Keratinocyte (primary cell): ENCODE results near the gene CLDN14. TPM values are rescaled to one million over a fixed set of nuclear protein-coding genes. Genes with fewer than 3 reads are reported as not detected.

ENCODE experiments used
- DNase-seq: peaks from one replicate; pipeline ENCODE4 v3.0.0-alpha.2; 2011; ENCODE audit warnings: low read depth, missing footprints, low spot score
- FAIRE-seq: peaks from 2 replicates; lab custom pipeline; 2011; peaks lifted over from hg19 to GRCh38; lab: Jason Lieb, UNC
- H2AFZ ChIP-seq: 2 replicates; pipeline ENCODE4 v1.6.0; 2012; ENCODE audit warnings: low read length, control low read depth, inconsistent platforms; ENCODE audit not compliant: control insufficient read depth
- H3K27ac ChIP-seq: 2 replicates; pipeline ENCODE4 v1.5.1; 2011; ENCODE audit warnings: low read length; ENCODE audit not compliant: control insufficient read depth, insufficient read depth
- H3K27me3 ChIP-seq: 3 replicates; pipeline ENCODE4 v1.6.0; 2011; ENCODE audit warnings: low read length; ENCODE audit not compliant: control insufficient read depth, insufficient read depth; ENCODE audit errors: extremely low read depth
- H3K36me3 ChIP-seq, 2 experiments: 2 replicates in 1 of 2; 3 replicates in 1 of 2; pipeline ENCODE4 v1.5.1; 2011; ENCODE audit warnings: low read length in 2 of 2, mild to moderate bottlenecking in 1 of 2; ENCODE audit not compliant: control insufficient read depth in 2 of 2, insufficient read depth in 2 of 2; ENCODE audit errors: extremely low read depth in 1 of 2
- H3K4me1 ChIP-seq: 3 replicates; pipeline ENCODE4 v1.5.1; 2011; ENCODE audit warnings: low read length; ENCODE audit not compliant: control insufficient read depth, insufficient read depth; ENCODE audit errors: extremely low read depth
- H3K4me2 ChIP-seq: 3 replicates; pipeline ENCODE4 v1.6.0; 2011; ENCODE audit warnings: low read depth, low read length; ENCODE audit not compliant: control insufficient read depth, insufficient read depth; ENCODE audit errors: extremely low read depth
- H3K4me3 ChIP-seq, 3 experiments: fragments of 200-600 bp in 1 of 3; sonication (generic) in 1 of 3; 2 replicates in 2 of 3; 3 replicates in 1 of 3; pipeline ENCODE4 v1.5.1; 2011 to 2016; ENCODE audit warnings: low read length in 3 of 3, mild to moderate bottlenecking in 3 of 3, control low read depth in 2 of 3, inconsistent platforms in 1 of 3, low read depth in 1 of 3, mixed read lengths in 1 of 3, mixed run types in 1 of 3, moderate library complexity in 1 of 3; ENCODE audit not compliant: control insufficient read depth in 2 of 3, insufficient read depth in 2 of 3; ENCODE audit errors: extremely low read depth in 1 of 3
- H3K79me2 ChIP-seq: 2 replicates; pipeline ENCODE4 v1.6.0; 2012; ENCODE audit warnings: low read length; ENCODE audit not compliant: control insufficient read depth, insufficient read depth
- H3K9ac ChIP-seq: 3 replicates; pipeline ENCODE4 v1.6.0; 2011; ENCODE audit warnings: low read length; ENCODE audit not compliant: control insufficient read depth, insufficient read depth; ENCODE audit errors: extremely low read depth
- H3K9me1 ChIP-seq: 3 replicates; pipeline ENCODE4 v1.6.0; 2011; ENCODE audit warnings: low read length; ENCODE audit not compliant: control insufficient read depth, insufficient read depth; ENCODE audit errors: extremely low read depth
- H3K9me3 ChIP-seq: 2 replicates; pipeline ENCODE4 v1.5.1; 2012; ENCODE audit warnings: low read depth, low read length; ENCODE audit not compliant: control insufficient read depth
- H4K20me1 ChIP-seq: 3 replicates; pipeline ENCODE4 v1.6.0; 2011; ENCODE audit warnings: low read length; ENCODE audit not compliant: control insufficient read depth, insufficient read depth; ENCODE audit errors: extremely low read depth
- CTCF ChIP-seq, 3 experiments: IDR thresholded peaks in 1 of 3; conservative IDR thresholded peaks in 1 of 3; optimal IDR thresholded peaks in 1 of 3; 2 replicates in 2 of 3; 3 replicates in 1 of 3; pipeline versions ENCODE3 to v1.5.1; 2011; ENCODE audit warnings: low read length in 3 of 3, mild to moderate bottlenecking in 3 of 3, moderate library complexity in 2 of 3, control low read depth in 1 of 3, inconsistent platforms in 1 of 3; ENCODE audit not compliant: insufficient read depth in 2 of 3; ENCODE audit errors: extremely low read depth in 1 of 3
- EZH2 ChIP-seq: IDR thresholded peaks from one replicate; pipeline ENCODE4 v1.6.1; 2012; ENCODE audit warnings: inconsistent platforms, mild to moderate bottlenecking, low read length, moderate library complexity
- dilution Hi-C: fragments of 300-500 bp; cut with MboI; formaldehyde crosslinking; loops from one replicate; pipeline ENCODE4 v1.7.0; 2020; ENCODE audit warnings: low sequenced_read_pairs; ENCODE audit not compliant: extremely low pct_ligation_motif_present
- polyA plus RNA-seq, 5 experiments: library from polyadenylated mRNA; depleted of rRNA in 3 of 5; stranded (reverse) in 3 of 5; stranded (forward) in 1 of 5; unstranded in 1 of 5; fragments of >200 nt; gene quantifications; 1 replicate in 1 of 5; 2 replicates in 3 of 5; 3 replicates in 1 of 5; pipeline versions ENCODE4 v1.2.1 to v1.2.3, GENCODE V29; 2011 to 2012; ENCODE audit warnings: missing spikeins in 2 of 5, low read depth in 1 of 5, low replicate concordance in 1 of 5

CLDN14 gene
- polyA plus RNA-seq, 1 donor (not counting 4 experiments of a cell fraction or from before 2014, with no cell fraction given) = not detected

DNA sequence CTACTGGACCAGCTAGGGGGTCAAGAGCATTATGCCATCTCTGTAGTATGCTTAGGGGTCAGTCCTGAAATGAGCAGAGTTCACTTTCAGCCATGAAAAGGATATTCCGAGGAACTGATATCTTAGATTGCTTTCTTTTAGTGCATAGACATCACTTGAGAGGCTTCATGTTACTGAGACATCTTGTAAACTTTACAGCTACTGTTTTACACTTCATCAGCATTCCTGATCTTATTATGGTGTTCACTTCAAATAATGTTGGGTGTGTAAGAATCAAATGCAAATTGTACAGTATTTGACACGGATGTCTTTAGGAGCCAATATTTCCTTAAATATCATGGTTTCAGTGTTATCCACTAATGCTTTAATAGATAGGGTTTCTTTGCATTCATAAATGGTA lies 22.4 kb upstream of the CLDN14 start:
- no peak for TF ChIP-seq CTCF (optimal IDR thresholded peaks at IDR 0.05 in 1 of 3, IDR thresholded peaks at IDR 0.05 in 1 of 3, conservative IDR thresholded peaks at IDR 0.05 in 1 of 3; ENCODE audit: extremely low read depth in 1 of 3, insufficient read depth in 2 of 3, low read length in 3 of 3)
- TF ChIP-seq EZH2 = no peak
- Histone ChIP-seq H3K9ac (no peak overlapping the region), H3K27ac (no peak overlapping the region), H3K9me1 (no peaks in the 10 kb centered on the region), H2AFZ (no peak overlapping the region), H4K20me1 (no peaks in the 10 kb centered on the region), H3K9me3 (no peaks in the 10 kb centered on the region), H3K27me3 (no peaks in the 10 kb centered on the region), H3K36me3 (no peaks in the 10 kb centered on the region), H3K4me3 (no peak overlapping the region), H3K4me2 (no peak overlapping the region), H3K79me2 (no peaks in the 10 kb centered on the region), H3K4me1 (peaks cover 9% of the 10 kb centered on the region)
- FAIRE-seq = no peak
- dilution Hi-C loops = no loop called here
- DNase-seq = no peak

DNA sequence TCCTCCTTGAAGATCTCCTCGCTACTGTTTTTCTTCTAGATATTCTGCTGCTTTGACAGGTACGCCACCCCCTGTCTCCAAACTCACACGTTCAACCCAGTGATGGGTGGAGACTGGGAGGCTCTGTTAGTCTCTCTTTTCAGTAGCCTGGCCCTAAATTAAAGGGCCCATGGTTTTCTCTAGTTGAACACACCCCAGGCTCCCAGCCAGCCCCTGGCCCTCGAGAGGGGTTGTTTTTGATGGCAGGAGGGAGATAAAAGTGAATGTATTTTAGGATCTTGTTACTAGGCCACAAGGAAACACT lies 21.6 kb upstream of the CLDN14 start:
- Histone ChIP-seq H2AFZ (no peak overlapping the region), H3K9ac (no peak overlapping the region), H3K4me3 (no peak overlapping the region), H3K36me3 (no peaks in the 10 kb centered on the region), H3K9me3 (no peaks in the 10 kb centered on the region), H3K27me3 (no peaks in the 10 kb centered on the region), H3K27ac (no peak overlapping the region), H3K4me2 (no peak overlapping the region), H3K9me1 (no peaks in the 10 kb centered on the region), H3K4me1 (peaks cover 9% of the 10 kb centered on the region), H4K20me1 (no peaks in the 10 kb centered on the region), H3K79me2 (no peaks in the 10 kb centered on the region)
- TF ChIP-seq CTCF (optimal IDR thresholded peaks at IDR 0.05 in 1 of 3, IDR thresholded peaks at IDR 0.05 in 1 of 3, conservative IDR thresholded peaks at IDR 0.05 in 1 of 3; ENCODE audit: extremely low read depth in 1 of 3, insufficient read depth in 2 of 3, low read length in 3 of 3) = no peak
- TF ChIP-seq EZH2 = no peak
- dilution Hi-C loops = no loop called here
- FAIRE-seq (no peak), DNase-seq (no peak)
